Body of pancreas (tissue), 4 donors: ENCODE results near the gene REELD1. TPM values are rescaled to one million over a fixed set of nuclear protein-coding genes. Genes with fewer than 3 reads are reported as not detected.
A peak's percentile ranks its signal among the peaks of the same experiment; 100 is the strongest.

Experiments used
- ATAC-seq: fragments of 150-250 bp; one replicate; pipeline ENCODE4 v1.9.1; 2016
- DNase-seq, 4 donors: peaks; one replicate each; pipeline ENCODE4 v3.0.0-alpha.2; 2019
- H3K27ac ChIP-seq, 4 donors: fragments of 200-600 bp; sonication (generic); 1 replicate in 3 of 4; 2 replicates in 1 of 4; pipeline versions ENCODE4 v1.5.1 to v1.6.1; 2016 to 2019; ENCODE audit warnings: mild to moderate bottlenecking in 1 of 4, mixed read lengths in 1 of 4, moderate library complexity in 1 of 4
- H3K27me3 ChIP-seq, 2 donors: fragments of 200-600 bp; sonication (generic); one replicate each; pipeline ENCODE4 v1.6.0; 2016; ENCODE audit warnings: mild to moderate bottlenecking in 1 of 2
- H3K36me3 ChIP-seq, 2 donors: fragments of 200-600 bp; sonication (generic); replicated peaks in 1 of 2; 2 replicates each; pipeline ENCODE4 v1.5.1; 2016; ENCODE audit warnings: low read depth in 2 of 2; ENCODE audit not compliant: insufficient read depth in 1 of 2
- H3K4me1 ChIP-seq: fragments of 200-600 bp; sonication (generic); one replicate; pipeline ENCODE4 v1.6.0; 2016
- H3K4me3 ChIP-seq, 2 donors: fragments of 200-600 bp; sonication (generic); 1 replicate in 1 of 2; 2 replicates in 1 of 2; pipeline ENCODE4 v1.5.1; 2016 to 2019
- H3K9me3 ChIP-seq, 3 donors: fragments of 200-600 bp; sonication (generic); 1 replicate in 2 of 3; 2 replicates in 1 of 3; pipeline ENCODE4 v1.5.1; 2016
- CTCF ChIP-seq, 7 experiments: fragments of 450-650 bp in 4 of 7; fragments of 200-600 bp in 3 of 7; sonication (generic) in 3 of 7; IDR thresholded peaks; one replicate each; pipeline ENCODE4 v1.5.1; 2016 to 2019; ENCODE audit warnings: antibody characterized with exemption in 7 of 7
- POLR2A ChIP-seq, 3 donors: fragments of 450-650 bp; IDR thresholded peaks; one replicate each; pipeline ENCODE4 v1.6.1; 2016; ENCODE audit warnings: antibody characterized with exemption in 3 of 3, mild to moderate bottlenecking in 2 of 3
- WGBS, 2 donors: methylation state at CpG; one replicate each; pipeline ENCODE4 v1.1.5; 2017; 5-methylcytosine and 5-hydroxymethylcytosine counted together
- intact Hi-C: fragments of 100-400 bp; cut with DNase I; formaldehyde crosslinking; loops from one replicate; pipeline ENCODE4 v1.15.1; 2023
- total RNA-seq, 2 donors: library from RNA; depleted of rRNA; stranded (reverse); fragments of >200 nt; gene quantifications; one replicate each; pipeline ENCODE4 v1.1.0, GENCODE V29; 2016

The REELD1 gene
- total RNA-seq, 2 donors from 2014 or later = 0.78 TPM; not detected in 1

GRCh38 chr4:146229406-146229805 lies 15.1 kb downstream of the REELD1 start:
- ATAC-seq = no peak
- TF ChIP-seq CTCF (IDR thresholded peaks at IDR 0.05) (no peak), POLR2A (IDR thresholded peaks at IDR 0.05) (no peak)
- Histone ChIP-seq H3K4me1 (no peaks in the 10 kb centered on the region), H3K9me3 (peaks cover 0 to 9% (median 0%) of the 10 kb centered on the region in 3 donors), H3K4me3 (no peak overlapping the region), H3K36me3 (no peaks in the 10 kb centered on the region), H3K27ac (no peak overlapping the region), H3K27me3 (no peaks in the 10 kb centered on the region)
- DNase-seq = no peak
- intact Hi-C loops = no loop called here

GRCh38 chr4:146232131-146232722 lies 17.9 kb downstream of the REELD1 start:
- DNase-seq (no peak), ATAC-seq (no peak)
- Histone ChIP-seq H3K4me1 (no peaks in the 10 kb centered on the region), H3K4me3 (no peak overlapping the region), H3K36me3 (no peaks in the 10 kb centered on the region), H3K27ac (no peak overlapping the region), H3K9me3 (peaks cover 0 to 9% (median 0%) of the 10 kb centered on the region in 3 donors), H3K27me3 (no peaks in the 10 kb centered on the region)
- TF ChIP-seq POLR2A (IDR thresholded peaks at IDR 0.05) = no peak
- TF ChIP-seq CTCF (IDR thresholded peaks at IDR 0.05) = no peak
- 78 to 81% methylated on average over 1 of the region's 1 CpG for WGBS, 2 donors
- intact Hi-C loops = no loop called here

GRCh38 chr4:146235654-146236177 lies 21.4 kb downstream of the REELD1 start:
- intact Hi-C loops = no loop called here
- Histone ChIP-seq H3K9me3 (peaks cover 0 to 9% (median 0%) of the 10 kb centered on the region in 3 donors), H3K4me1 (no peaks in the 10 kb centered on the region), H3K27me3 (no peaks in the 10 kb centered on the region), H3K36me3 (no peaks in the 10 kb centered on the region), H3K27ac (no peak overlapping the region), H3K4me3 (no peak overlapping the region)
- ATAC-seq (no peak), DNase-seq (peak in 1 of 4 donors; percentile 27)
- TF ChIP-seq POLR2A (IDR thresholded peaks at IDR 0.05) (no peak), CTCF (IDR thresholded peaks at IDR 0.05) (no peak)
- 56 to 85% methylated on average over 4 to 8 of the region's 8 CpGs for WGBS, 2 donors

GRCh38 chr4:146236216-146236615 lies 21.9 kb downstream of the REELD1 start:
- no peaks in the 10 kb centered on the region for H3K4me1 ChIP-seq
- H3K9me3 ChIP-seq = peaks cover 0 to 9% (median 0%) of the 10 kb centered on the region in 3 donors
- DNase-seq (no peak), ATAC-seq (no peak)
- H3K4me3 ChIP-seq = no peak overlapping the region
- H3K27ac ChIP-seq = no peak overlapping the region
- no peaks in the 10 kb centered on the region for H3K27me3 ChIP-seq
- TF ChIP-seq CTCF (IDR thresholded peaks at IDR 0.05) = no peak
- no peak for TF ChIP-seq POLR2A (IDR thresholded peaks at IDR 0.05)
- H3K36me3 ChIP-seq = no peaks in the 10 kb centered on the region
- 59 to 63% methylated on average over 5 of the region's 5 CpGs for WGBS, 2 donors
- intact Hi-C loops = no loop called here

GRCh38 chr4:146237092-146237491 lies 22.8 kb downstream of the REELD1 start:
- no peak overlapping the region for H3K27ac ChIP-seq
- TF ChIP-seq CTCF (IDR thresholded peaks at IDR 0.05) = no peak
- TF ChIP-seq POLR2A (IDR thresholded peaks at IDR 0.05) = no peak
- H3K9me3 ChIP-seq = peaks cover 0 to 5% (median 0%) of the 10 kb centered on the region in 3 donors
- 70 to 71% methylated on average over 6 of the region's 6 CpGs for WGBS, 2 donors
- H3K27me3 ChIP-seq = no peaks in the 10 kb centered on the region
- no peak for ATAC-seq
- H3K4me1 ChIP-seq = peaks cover 6% of the 10 kb centered on the region
- DNase-seq = no peak
- no peaks in the 10 kb centered on the region for H3K36me3 ChIP-seq
- intact Hi-C loops = no loop called here
- no peak overlapping the region for H3K4me3 ChIP-seq
